SK-N-SH treated with all-trans-retinoic acid at 6 μM for 48 hours (cell line): ENCODE results near the gene CHKB.

ENCODE experiments used
- CSDC2 ChIP-seq: fragments of 250-450 bp; sonication (Bioruptor Pico); IDR thresholded peaks from 2 replicates; pipeline ENCODE4 v1.5.0; 2020; ENCODE audit warnings: mild to moderate bottlenecking, moderate library complexity
- ESRRG ChIP-seq: fragments of 250-450 bp; sonication (Bioruptor Pico); IDR thresholded peaks from 2 replicates; pipeline ENCODE4 v1.6.1; 2021; ENCODE audit warnings: mild to moderate bottlenecking
- RARB ChIP-seq: fragments of 250-450 bp; sonication (Bioruptor Pico); IDR thresholded peaks from 2 replicates; pipeline ENCODE4 v1.8.0; 2021; ENCODE audit warnings: mild to moderate bottlenecking, moderate library complexity
- ZFP3 ChIP-seq: fragments of 250-450 bp; sonication (Bioruptor Pico); IDR thresholded peaks from 2 replicates; pipeline ENCODE4 v1.5.0; 2020; ENCODE audit warnings: mild to moderate bottlenecking, moderate library complexity
- TF ChIP-seq, protein P1 (sequence below): fragments of 250-450 bp; sonication (Bioruptor Pico); IDR thresholded peaks from 2 replicates; pipeline ENCODE4 v1.5.1; 2020; ENCODE audit warnings: low read depth, mild to moderate bottlenecking, moderate library complexity

DNA sequence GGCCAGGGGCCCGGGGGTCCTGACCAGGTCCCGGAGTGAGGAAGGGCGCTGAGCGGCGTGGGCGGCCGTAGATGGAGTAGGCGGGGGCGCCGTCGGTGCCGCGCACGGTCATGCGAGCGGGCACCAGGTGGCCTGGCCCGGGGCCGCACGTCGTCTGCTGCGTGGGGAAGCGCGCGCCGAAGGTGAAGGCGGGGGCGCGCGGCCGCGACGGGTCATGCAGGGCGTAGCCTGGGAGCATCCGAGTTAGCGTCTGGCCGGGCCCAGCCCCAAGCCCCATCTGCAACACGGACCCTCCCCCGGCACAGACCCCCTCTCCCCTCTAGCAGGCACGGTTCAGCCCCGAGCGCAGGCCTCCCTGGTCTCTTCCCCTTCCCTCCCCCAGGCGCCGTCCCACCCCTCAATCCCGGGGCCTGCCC, 51.1 kb downstream of the CHKB start:
- TF ChIP-seq CSDC2 (CRISPR knock-in tag) (no peak), ESRRG (CRISPR knock-in tag) (no peak), RARB (CRISPR knock-in tag) (no peak), ZFP3 (no peak)
- TF ChIP-seq, protein P1, sequence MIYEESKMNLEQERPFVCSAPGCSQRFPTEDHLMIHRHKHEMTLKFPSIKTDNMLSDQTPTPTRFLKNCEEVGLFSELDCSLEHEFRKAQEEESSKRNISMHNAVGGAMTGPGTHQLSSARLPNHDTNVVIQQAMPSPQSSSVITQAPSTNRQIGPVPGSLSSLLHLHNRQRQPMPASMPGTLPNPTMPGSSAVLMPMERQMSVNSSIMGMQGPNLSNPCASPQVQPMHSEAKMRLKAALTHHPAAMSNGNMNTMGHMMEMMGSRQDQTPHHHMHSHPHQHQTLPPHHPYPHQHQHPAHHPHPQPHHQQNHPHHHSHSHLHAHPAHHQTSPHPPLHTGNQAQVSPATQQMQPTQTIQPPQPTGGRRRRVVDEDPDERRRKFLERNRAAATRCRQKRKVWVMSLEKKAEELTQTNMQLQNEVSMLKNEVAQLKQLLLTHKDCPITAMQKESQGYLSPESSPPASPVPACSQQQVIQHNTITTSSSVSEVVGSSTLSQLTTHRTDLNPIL (CRISPR knock-in tag), result no peak
